IPS-20b (cell line): ENCODE data around the gene RADIL.

Source experiments
- H3K27ac ChIP-seq: one replicate; pipeline ENCODE4 v1.5.1; 2013; ENCODE audit warnings: low read length
- H3K27me3 ChIP-seq: 2 replicates; pipeline ENCODE4 v1.6.1; 2013; ENCODE audit warnings: mild to moderate bottlenecking, low read length, inconsistent platforms; ENCODE audit not compliant: insufficient read depth
- H3K36me3 ChIP-seq: 2 replicates; pipeline ENCODE4 v1.6.1; 2013; ENCODE audit warnings: low read depth, mild to moderate bottlenecking, inconsistent platforms, low read length, moderate library complexity; ENCODE audit not compliant: insufficient read depth
- H3K4me1 ChIP-seq: 2 replicates; pipeline ENCODE4 v1.6.1; 2013; ENCODE audit warnings: mild to moderate bottlenecking, control low read depth, inconsistent platforms, low read length, moderate library complexity; ENCODE audit not compliant: insufficient read depth
- H3K4me3 ChIP-seq: 2 replicates; pipeline ENCODE4 v1.5.1; 2013; ENCODE audit warnings: mild to moderate bottlenecking, low read length, inconsistent platforms
- H3K9ac ChIP-seq: 2 replicates; pipeline ENCODE4 v1.6.1; 2013; ENCODE audit warnings: low read depth, mild to moderate bottlenecking, inconsistent platforms, low read length, moderate library complexity
- H3K9me3 ChIP-seq: 2 replicates; pipeline ENCODE4 v1.6.1; 2013; ENCODE audit warnings: mild to moderate bottlenecking, low read depth, low read length, inconsistent platforms; ENCODE audit not compliant: insufficient read depth

RADIL gene

GRCh38 chr7:4822677-4823076, 60.8 kb downstream of the RADIL start:
- H3K27me3 ChIP-seq: no peaks in the 10 kb centered on the region
- H3K9ac ChIP-seq: no peak overlapping the region
- no peak overlapping the region for H3K27ac ChIP-seq
- H3K4me1 ChIP-seq: no peaks in the 10 kb centered on the region
- H3K9me3 ChIP-seq: no peaks in the 10 kb centered on the region
- no peaks in the 10 kb centered on the region for H3K36me3 ChIP-seq
- no peak overlapping the region for H3K4me3 ChIP-seq

DNA sequence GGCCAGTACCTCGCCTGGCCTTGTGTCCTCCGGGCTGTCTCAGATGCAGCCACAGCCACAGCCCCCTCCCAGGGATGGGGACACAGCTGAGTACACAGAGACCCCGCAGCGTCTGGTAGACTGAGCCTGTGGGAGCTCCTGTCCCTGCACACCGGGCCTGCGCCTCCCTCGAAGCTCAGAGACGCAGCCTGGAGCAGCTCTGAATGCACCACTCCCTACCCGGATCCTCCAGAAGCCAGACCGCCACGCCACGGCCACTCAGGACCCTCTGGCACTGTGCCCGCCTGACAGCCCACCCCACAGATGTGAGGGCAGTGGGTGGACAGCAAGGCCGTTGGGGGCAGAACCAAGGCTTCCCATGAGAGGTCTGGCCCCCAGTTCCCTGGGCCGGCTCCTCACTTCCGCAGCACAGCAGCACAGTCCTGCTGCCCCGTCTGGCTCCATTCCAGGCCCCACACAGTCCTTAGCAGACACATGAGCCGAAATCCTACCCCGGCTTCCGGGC, 62.5 kb downstream of the RADIL start:
- H3K4me3 ChIP-seq: no peak overlapping the region
- H3K9me3 ChIP-seq: no peaks in the 10 kb centered on the region
- H3K27me3 ChIP-seq: no peaks in the 10 kb centered on the region
- H3K36me3 ChIP-seq: no peaks in the 10 kb centered on the region
- no peak overlapping the region for H3K9ac ChIP-seq
- no peak overlapping the region for H3K27ac ChIP-seq
- no peaks in the 10 kb centered on the region for H3K4me1 ChIP-seq

DNA sequence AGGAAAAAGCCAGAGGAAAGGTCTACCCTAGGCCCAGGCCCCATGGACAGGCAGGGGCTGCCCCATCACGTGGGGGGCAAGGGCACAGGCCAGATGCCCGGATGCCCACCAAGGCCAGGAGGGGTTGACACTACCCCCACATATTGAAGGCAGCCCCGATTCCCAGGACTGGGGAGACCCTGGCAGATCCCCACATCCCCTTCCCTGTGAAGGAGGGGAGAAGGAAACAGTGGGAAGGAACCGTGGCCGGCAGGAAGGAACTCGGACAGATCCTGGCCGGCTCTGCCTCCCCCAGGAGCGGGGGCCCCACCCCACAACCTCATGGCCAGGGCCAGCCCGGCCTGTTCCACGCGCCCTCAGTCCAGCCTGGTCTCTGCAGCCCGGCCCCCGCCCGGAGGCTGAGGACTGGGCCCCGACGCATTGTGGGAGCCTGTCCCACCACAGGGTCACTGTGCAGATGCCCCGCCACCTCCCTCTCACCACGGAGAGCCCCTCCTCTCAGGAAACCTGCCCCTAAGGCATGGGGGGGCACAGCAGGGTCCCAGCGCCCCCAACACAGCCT, 63.0 kb downstream of the RADIL start:
- Histone ChIP-seq H3K9ac (no peak overlapping the region), H3K27me3 (no peaks in the 10 kb centered on the region), H3K27ac (no peak overlapping the region), H3K4me3 (no peak overlapping the region), H3K36me3 (no peaks in the 10 kb centered on the region), H3K4me1 (no peaks in the 10 kb centered on the region), H3K9me3 (no peaks in the 10 kb centered on the region)

GRCh38 chr7:4819560-4820404, 63.7 kb downstream of the RADIL start:
- Histone ChIP-seq H3K27me3 (no peaks in the 10 kb centered on the region), H3K4me3 (no peak overlapping the region), H3K9me3 (no peaks in the 10 kb centered on the region), H3K9ac (no peak overlapping the region), H3K27ac (no peak overlapping the region), H3K36me3 (no peaks in the 10 kb centered on the region), H3K4me1 (no peaks in the 10 kb centered on the region)

GRCh38 chr7:4818000-4818794, 65.3 kb downstream of the RADIL start:
- no peaks in the 10 kb centered on the region for H3K9me3 ChIP-seq
- H3K27me3 ChIP-seq: no peaks in the 10 kb centered on the region
- H3K27ac ChIP-seq: no peak overlapping the region
- H3K36me3 ChIP-seq: no peaks in the 10 kb centered on the region
- no peak overlapping the region for H3K4me3 ChIP-seq
- H3K4me1 ChIP-seq: no peaks in the 10 kb centered on the region
- no peak overlapping the region for H3K9ac ChIP-seq

GRCh38 chr7:4817178-4817901, 66.2 kb downstream of the RADIL start:
- Histone ChIP-seq H3K4me3 (no peak overlapping the region), H3K9me3 (no peaks in the 10 kb centered on the region), H3K9ac (no peak overlapping the region), H3K36me3 (no peaks in the 10 kb centered on the region), H3K27ac (no peak overlapping the region), H3K4me1 (no peaks in the 10 kb centered on the region), H3K27me3 (no peaks in the 10 kb centered on the region)

DNA sequence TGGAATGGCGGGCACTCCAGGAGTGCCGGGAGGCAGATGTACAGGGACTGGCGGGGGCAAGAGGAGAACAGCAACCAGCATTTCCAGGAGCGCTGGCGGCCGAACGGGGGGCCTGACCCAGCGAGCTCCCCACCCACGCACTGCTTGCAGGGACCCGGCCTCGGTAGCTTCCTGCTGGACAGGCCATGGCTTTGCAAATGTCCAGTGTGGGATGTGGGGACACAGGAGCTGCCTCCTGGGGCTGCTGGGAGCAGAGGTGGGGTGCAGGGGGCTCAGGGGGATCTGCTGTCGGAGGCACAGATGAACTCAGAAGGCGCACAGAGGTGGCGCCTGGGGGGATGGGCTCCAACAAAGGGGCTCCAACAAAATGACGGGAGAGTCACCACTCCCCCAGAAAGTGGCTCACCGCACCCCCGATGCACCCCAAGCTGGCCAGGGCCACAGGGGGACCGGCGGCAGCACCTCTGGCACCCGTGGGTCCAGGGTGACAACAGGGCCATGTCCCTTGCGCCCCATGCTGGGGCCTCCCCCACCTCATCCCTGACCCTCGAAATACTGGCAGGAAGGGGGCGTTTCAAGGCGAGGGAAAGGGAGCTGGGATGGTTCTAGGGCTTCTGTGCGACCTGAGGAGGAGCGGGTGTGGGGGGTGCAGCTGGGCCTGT, 67.0 kb downstream of the RADIL start:
- H3K27me3 ChIP-seq: no peaks in the 10 kb centered on the region
- H3K27ac ChIP-seq: no peak overlapping the region
- no peaks in the 10 kb centered on the region for H3K36me3 ChIP-seq
- no peak overlapping the region for H3K4me3 ChIP-seq
- H3K4me1 ChIP-seq: no peaks in the 10 kb centered on the region
- H3K9me3 ChIP-seq: no peaks in the 10 kb centered on the region
- no peak overlapping the region for H3K9ac ChIP-seq

DNA sequence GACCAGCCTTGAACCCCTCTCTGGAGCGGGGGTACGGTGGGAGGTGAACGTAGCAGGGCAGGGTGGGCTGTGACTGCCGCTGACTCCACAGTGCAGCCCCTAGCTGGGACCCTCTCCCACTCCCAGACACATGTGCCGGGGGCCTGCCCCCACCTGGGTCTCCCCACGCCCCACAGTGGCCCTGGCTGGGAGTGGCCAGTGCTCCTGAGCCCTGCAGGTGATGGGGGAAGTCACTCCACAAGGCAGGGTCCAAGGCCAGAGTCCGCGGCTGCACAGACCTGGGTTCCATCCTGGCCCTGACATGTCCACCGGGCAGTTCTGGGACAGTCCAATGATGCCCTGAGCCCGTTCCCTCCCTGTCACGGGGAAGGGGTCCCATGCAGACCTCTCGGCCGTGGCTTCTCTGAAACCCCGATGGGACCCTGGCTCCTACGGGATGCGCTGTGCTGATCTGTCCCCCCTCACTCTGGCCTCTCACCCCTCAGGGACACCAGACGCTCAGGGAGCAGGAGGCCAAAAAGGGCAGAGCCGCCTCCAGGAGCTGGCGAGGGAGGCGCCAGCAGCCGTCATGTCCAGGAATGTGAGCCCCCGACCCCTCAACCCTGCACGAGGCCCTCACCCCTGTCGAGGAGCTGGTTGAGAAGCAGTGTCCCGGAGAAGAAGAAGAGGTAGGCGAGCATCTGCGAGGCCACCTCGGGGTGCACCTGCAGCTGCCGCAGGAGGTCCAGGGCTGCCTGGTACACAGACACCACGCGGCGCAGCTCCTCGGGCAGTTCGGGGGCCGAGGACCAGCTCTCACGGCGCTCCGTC, 67.7 kb downstream of the RADIL start:
- Histone ChIP-seq H3K36me3 (no peaks in the 10 kb centered on the region), H3K27ac (no peak overlapping the region), H3K4me3 (no peak overlapping the region), H3K4me1 (no peaks in the 10 kb centered on the region), H3K9ac (no peak overlapping the region), H3K27me3 (no peaks in the 10 kb centered on the region), H3K9me3 (no peaks in the 10 kb centered on the region)

DNA sequence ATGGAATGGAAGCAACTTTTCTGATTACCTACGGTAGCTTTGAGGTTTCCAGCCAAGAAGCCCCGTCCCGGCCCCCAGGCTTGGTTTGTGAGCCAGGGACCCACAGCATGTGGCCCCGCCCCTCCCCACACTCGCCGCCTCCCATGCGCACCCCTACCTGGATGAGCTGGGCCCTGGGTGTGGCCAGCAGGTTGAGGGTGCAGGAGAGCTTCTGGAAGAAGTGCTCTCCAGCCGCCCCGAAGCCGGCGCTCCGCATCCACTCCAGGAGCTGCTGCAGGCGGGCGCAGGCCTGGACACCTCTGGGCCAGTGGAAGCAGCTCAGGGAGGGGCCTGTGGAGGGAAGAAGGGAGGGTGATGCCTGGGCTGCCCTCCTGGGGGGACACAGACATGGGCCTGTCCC, 68.4 kb downstream of the RADIL start:
- Histone ChIP-seq H3K27me3 (no peaks in the 10 kb centered on the region), H3K4me3 (no peak overlapping the region), H3K9me3 (no peaks in the 10 kb centered on the region), H3K27ac (no peak overlapping the region), H3K4me1 (no peaks in the 10 kb centered on the region), H3K9ac (no peak overlapping the region), H3K36me3 (no peaks in the 10 kb centered on the region)

DNA sequence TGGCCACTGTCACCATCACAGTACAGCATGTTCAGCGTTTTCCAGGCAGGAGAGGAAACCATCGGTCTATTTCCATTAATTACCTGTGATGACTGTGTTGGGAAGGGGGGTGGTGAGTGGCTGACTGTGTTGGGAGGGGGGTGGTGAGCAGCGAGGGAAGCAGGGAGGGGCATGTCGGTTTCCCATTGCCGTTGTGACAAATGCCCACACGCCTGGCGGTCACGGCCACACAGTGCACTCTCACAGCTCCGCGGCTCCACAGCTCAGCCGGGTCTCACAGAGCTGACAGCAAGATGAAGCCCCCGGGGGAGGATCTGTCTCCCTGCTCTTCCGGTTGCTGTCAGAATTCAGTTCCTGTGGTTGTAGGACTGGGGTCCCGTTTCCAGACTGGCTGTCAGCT, 69.1 kb downstream of the RADIL start:
- H3K27me3 ChIP-seq: no peaks in the 10 kb centered on the region
- H3K4me1 ChIP-seq: no peaks in the 10 kb centered on the region
- H3K9me3 ChIP-seq: no peaks in the 10 kb centered on the region

More for the DNA sequence above, 69.1 kb downstream of the RADIL start:
- Histone ChIP-seq H3K27ac (no peak overlapping the region), H3K9ac (no peak overlapping the region), H3K4me3 (no peak overlapping the region), H3K36me3 (no peaks in the 10 kb centered on the region)
